PC-3 (cell line): ENCODE data around the gene CNTFR. TPM values are rescaled to one million over a fixed set of nuclear protein-coding genes. Genes with fewer than 3 reads are reported as not detected.

ENCODE experiments used
- ATAC-seq: fragments of 200-7000 bp; cut with Tn5 transposase; 2 replicates; pipeline ENCODE4 v1.9.1; 2020; ENCODE audit warnings: mild to moderate bottlenecking, moderate library complexity
- BruUV-seq: library from RNA; stranded (reverse); fragments of 400-500 nt; replicated peaks from 2 replicates; lab custom pipeline; 2021; lab: Mats Ljungman, UMichigan
- CTCF ChIA-PET: fragments of 300-600 bp; sonication (Branson Sonifier 250); formaldehyde crosslinking; loops from one replicate; lab custom pipeline; 2022; ENCODE audit warnings: antibody characterized with exemption; lab: Charles Lee
- POLR2A ChIA-PET: fragments of 300-600 bp; sonication (Branson Sonifier 250); formaldehyde crosslinking; loops from one replicate; lab custom pipeline; 2022; ENCODE audit warnings: antibody characterized with exemption; ENCODE audit not compliant: unreplicated experiment; lab: Charles Lee
- DNase-seq: peaks from one replicate; pipeline ENCODE4 v3.0.0-alpha.2; 2015
- H2AFZ ChIP-seq: fragments of 300-600 bp; sonication (generic); 2 replicates; pipeline ENCODE4 v1.6.0; 2016; ENCODE audit warnings: antibody characterized with exemption, low read length
- H3F3A ChIP-seq: fragments of 300-600 bp; sonication (generic); one replicate; pipeline ENCODE4 v1.6.0; 2017; ENCODE audit warnings: antibody characterized with exemption, low read length, control low read depth, mild to moderate bottlenecking; ENCODE audit not compliant: unreplicated experiment
- H3K27ac ChIP-seq: fragments of 300-600 bp; sonication (generic); 2 replicates; pipeline ENCODE4 v1.5.1; 2016; ENCODE audit warnings: mild to moderate bottlenecking, low read length
- H3K27me3 ChIP-seq: fragments of 300-600 bp; sonication (generic); 2 replicates; pipeline ENCODE4 v1.6.1; 2016; ENCODE audit warnings: low read length, mixed read lengths
- H3K36me3 ChIP-seq: fragments of 300-600 bp; sonication (generic); 2 replicates; pipeline ENCODE4 v1.6.1; 2016; ENCODE audit warnings: low read depth, mixed run types, low read length, mixed read lengths
- H3K4me1 ChIP-seq: fragments of 300-600 bp; sonication (generic); 2 replicates; pipeline ENCODE4 v1.5.1; 2016; ENCODE audit warnings: low read length; ENCODE audit not compliant: insufficient read depth
- H3K4me2 ChIP-seq: fragments of 300-600 bp; sonication (generic); 2 replicates; pipeline ENCODE4 v1.6.0; 2016; ENCODE audit warnings: low read length
- H3K4me3 ChIP-seq: fragments of 300-600 bp; sonication (generic); 2 replicates; pipeline ENCODE4 v1.5.1; 2016; ENCODE audit warnings: mild to moderate bottlenecking, low read length, mixed read lengths
- H3K79me2 ChIP-seq: fragments of 300-600 bp; sonication (generic); 2 replicates; pipeline ENCODE4 v1.6.1; 2017; ENCODE audit warnings: low read length, mixed read lengths
- H3K9ac ChIP-seq: fragments of 300-600 bp; sonication (generic); 2 replicates; pipeline ENCODE4 v1.6.0; 2016; ENCODE audit warnings: mild to moderate bottlenecking, low read length
- H3K9me2 ChIP-seq: fragments of 300-600 bp; sonication (generic); replicated peaks from 2 replicates; pipeline ENCODE4 v1.6.1; 2016; ENCODE audit warnings: mixed run types, low read length, mixed read lengths
- H3K9me3 ChIP-seq: fragments of 300-600 bp; sonication (generic); 2 replicates; pipeline ENCODE4 v1.6.1; 2016; ENCODE audit warnings: low read length, mixed read lengths
- H4K20me1 ChIP-seq: fragments of 300-600 bp; sonication (generic); 2 replicates; pipeline ENCODE4 v1.6.1; 2016; ENCODE audit warnings: low read length, mixed read lengths
- CTCF ChIP-seq: fragments of 300-600 bp; sonication (generic); conservative IDR thresholded peaks from 2 replicates; pipeline ENCODE4 v1.5.1; 2017; ENCODE audit warnings: antibody characterized with exemption, low read depth, mild to moderate bottlenecking, low read length
- EZH2 ChIP-seq: fragments of 300-600 bp; sonication (generic); IDR thresholded peaks from one replicate; pipeline ENCODE4 v1.6.1; 2017; ENCODE audit warnings: antibody characterized with exemption, mild to moderate bottlenecking, low read length; ENCODE audit not compliant: unreplicated experiment
- EZH2phosphoT487 ChIP-seq: fragments of 300-600 bp; sonication (generic); IDR thresholded peaks from 2 replicates; pipeline ENCODE4 v1.6.1; 2018; ENCODE audit warnings: mild to moderate bottlenecking, antibody characterized with exemption, low read length, borderline replicate concordance
- intact Hi-C: fragments of 100-400 bp; cut with micrococcal nuclease; formaldehyde crosslinking; loops from 2 replicates; pipeline ENCODE4 v1.9.0; 2023
- total RNA-seq: library from RNA; depleted of rRNA; stranded (reverse); fragments of >200 nt; gene quantifications from 2 replicates; pipeline ENCODE4 v1.2.3, GENCODE V29; 2014

CNTFR gene
- total RNA-seq, 1 experiment from 2014 or later = not detected

GRCh38 chr9:34545497-34545896 lies 44.0 kb downstream of the CNTFR start:
- TF ChIP-seq EZH2phosphoT487 = no peak
- no peak for TF ChIP-seq CTCF
- TF ChIP-seq EZH2 = no peak

GRCh38 chr9:34544035-34544434 lies 45.5 kb downstream of the CNTFR start:
- H2AFZ ChIP-seq = no peak overlapping the region
- ChIA-PET CTCF (no interaction called here), POLR2A (no interaction called here)
- TF ChIP-seq EZH2phosphoT487 (no peak), CTCF (no peak), EZH2 (no peak)
- no peaks in the 10 kb centered on the region for H3K27me3 ChIP-seq
- no peaks in the 10 kb centered on the region for H3K36me3 ChIP-seq
- no peaks in the 10 kb centered on the region for H3F3A ChIP-seq
- H3K27ac ChIP-seq = no peak overlapping the region
- H3K9me2 ChIP-seq = no peaks in the 10 kb centered on the region
- no peak for DNase-seq
- no peaks in the 10 kb centered on the region for H3K9me3 ChIP-seq
- peaks cover 6% of the 10 kb centered on the region; the same call in 1 of the 2 replicates for H3K4me1 ChIP-seq
- H4K20me1 ChIP-seq = no peaks in the 10 kb centered on the region
- H3K4me3 ChIP-seq = no peak overlapping the region
- H3K79me2 ChIP-seq = no peaks in the 10 kb centered on the region
- no peak overlapping the region for H3K9ac ChIP-seq
- ATAC-seq = no peak
- intact Hi-C loops = no loop called here
- no peak overlapping the region for H3K4me2 ChIP-seq
- BruUV-seq = no TSS peak

More at GRCh38 chr9:34545497-34545896, 44.0 kb downstream of the CNTFR start:
- H3K27ac ChIP-seq = no peak overlapping the region
- H4K20me1 ChIP-seq = no peaks in the 10 kb centered on the region
- no peaks in the 10 kb centered on the region for H3K36me3 ChIP-seq
- no peaks in the 10 kb centered on the region for H3K9me2 ChIP-seq
- ATAC-seq (no peak), DNase-seq (no peak)
- no peaks in the 10 kb centered on the region for H3K79me2 ChIP-seq
- no peak overlapping the region for H3K4me2 ChIP-seq
- CTCF ChIA-PET = no interaction called here
- intact Hi-C loops = no loop called here
- peaks cover 5% of the 10 kb centered on the region; the same call in 1 of the 2 replicates for H3K4me1 ChIP-seq
- H2AFZ ChIP-seq = no peak overlapping the region
- no peak overlapping the region for H3K9ac ChIP-seq
- H3K9me3 ChIP-seq = no peaks in the 10 kb centered on the region
- H3K4me3 ChIP-seq = no peak overlapping the region
- no peaks in the 10 kb centered on the region for H3K27me3 ChIP-seq
- no peaks in the 10 kb centered on the region for H3F3A ChIP-seq
- BruUV-seq = no TSS peak
- POLR2A ChIA-PET = no interaction called here

- H3K36me3 ChIP-seq = no peaks in the 10 kb centered on the region
- no peak for ATAC-seq
- intact Hi-C loops = no loop called here
- no TSS peak for BruUV-seq
- H3K4me3 ChIP-seq = no peak overlapping the region
- peaks cover 6% of the 10 kb centered on the region; the same call in 1 of the 2 replicates for H3K4me1 ChIP-seq
- ChIA-PET CTCF (no interaction called here), POLR2A (no interaction called here)
- H4K20me1 ChIP-seq = no peaks in the 10 kb centered on the region
- H3K9ac ChIP-seq = no peak overlapping the region
- H2AFZ ChIP-seq = no peak overlapping the region
- H3K4me2 ChIP-seq = no peak overlapping the region
- no peak overlapping the region for H3K27ac ChIP-seq
- no peaks in the 10 kb centered on the region for H3K79me2 ChIP-seq
- no peak for TF ChIP-seq CTCF
- no peak for TF ChIP-seq EZH2
- TF ChIP-seq EZH2phosphoT487 = no peak
- DNase-seq = no peak
- H3K27me3 ChIP-seq = peaks cover 5% of the 10 kb centered on the region; the same call in 1 of the 2 replicates
- no peaks in the 10 kb centered on the region for H3F3A ChIP-seq
- no peaks in the 10 kb centered on the region for H3K9me2 ChIP-seq
- no peaks in the 10 kb centered on the region for H3K9me3 ChIP-seq
Observed at GRCh38 chr9:34541540-34541939, 48.0 kb downstream of the CNTFR start.
